Activated CD4-positive, CD25-positive, alpha-beta regulatory T cell (primary cell): ENCODE data around the gene ABHD15.
"Not testable (repeated sequence)": the region's sequence is repeated elsewhere in the genome, so short reads cannot be mapped to it uniquely, and the experiment has no call there.

ENCODE experiments used
- DNase-seq, 4 experiments: peaks; one replicate each; lab custom pipeline; 2025; lab: John Stamatoyannopoulos, UW

ABHD15 gene

GRCh38 chr17:29571486-29571882, 4.6 kb upstream of the ABHD15 start:
- no peak for DNase-seq

GRCh38 chr17:29570521-29570920, 3.7 kb upstream of the ABHD15 start:
- DNase-seq = no peak

- DNase-seq = no peak
Measured at GRCh38 chr17:29569245-29569950, 2.6 kb upstream of the ABHD15 start.

GRCh38 chr17:29568331-29569244, 1.8 kb upstream of the ABHD15 start, which contains the start of gene TP53I13:
Gene TP53I13, plus strand, starts transcription at chr17:29568701. Its CDS starts 58 bp downstream, at chr17:29568759.
- peak; percentile 73 to 81 (median 78) for DNase-seq

GRCh38 chr17:29567554-29568330, 905 bp upstream of the ABHD15 start:
- DNase-seq = peak; percentile 49 to 67 (median 62)

GRCh38 chr17:29567304-29567553, 392 bp upstream of the ABHD15 start:
- DNase-seq = no peak

DNA sequence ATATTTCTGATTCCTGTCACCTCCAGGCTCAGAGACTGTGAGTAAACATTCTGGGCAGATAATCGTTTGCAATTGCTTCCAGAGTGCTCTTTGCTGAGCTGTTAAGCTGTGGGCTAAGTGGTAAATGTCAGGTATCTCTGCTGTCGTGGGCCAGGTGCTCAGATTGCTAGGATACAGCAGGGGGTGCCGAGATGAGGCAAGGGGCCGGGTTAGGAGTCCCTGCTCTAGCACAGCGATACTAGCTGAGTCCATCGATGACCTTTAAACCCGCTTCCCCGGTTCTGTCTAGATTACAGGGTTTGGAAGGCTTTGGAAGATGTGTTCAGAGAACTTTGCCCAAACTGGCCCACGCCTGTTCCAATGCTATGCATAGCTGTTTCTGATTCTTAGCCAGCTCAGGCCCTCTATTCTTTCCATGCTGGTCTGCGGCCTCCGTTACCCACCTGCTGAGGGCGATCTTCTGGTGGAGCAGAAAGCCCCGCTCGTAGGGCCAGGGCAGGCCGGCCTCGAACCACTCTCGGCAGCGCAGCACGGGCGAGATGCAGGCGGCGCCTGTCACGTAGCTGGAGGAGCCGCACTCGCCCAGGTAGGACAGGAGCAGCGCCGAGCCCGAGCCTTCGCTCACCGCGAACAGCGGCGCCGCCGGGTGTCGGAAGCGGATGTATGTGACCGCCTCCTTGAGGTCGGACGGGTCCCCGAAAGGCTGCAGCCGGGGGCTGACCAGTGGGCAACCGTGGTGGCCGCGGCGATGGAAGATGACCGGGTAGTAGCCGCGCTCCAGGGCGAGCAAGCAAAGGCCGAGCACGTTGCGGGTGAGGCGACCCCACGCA, 979 bp downstream of the ABHD15 start:
- peak in 2 of 4 experiments; percentile 35 to 37 for DNase-seq

DNA sequence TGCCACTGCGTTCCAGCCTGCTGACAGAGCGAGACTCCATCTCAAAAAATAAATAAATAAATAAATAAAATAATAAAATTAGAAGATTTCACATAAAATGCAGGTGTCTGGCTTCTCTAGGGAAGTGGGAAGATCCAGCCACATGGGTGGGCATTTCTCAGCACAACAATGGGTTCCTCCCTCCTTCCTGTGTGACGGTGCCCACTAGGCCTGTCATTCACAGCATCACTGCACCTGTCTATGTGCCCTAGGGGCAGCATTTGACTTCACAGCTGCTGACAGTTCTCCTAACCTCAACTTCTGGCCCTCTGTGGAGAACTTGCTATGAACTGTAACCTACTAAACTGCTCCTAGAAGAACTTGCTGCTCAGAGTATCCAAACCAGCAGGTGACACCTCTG, 3.0 kb downstream of the ABHD15 start:
- no peak for DNase-seq

- no peak for DNase-seq
Measured at GRCh38 chr17:29562615-29563014, 4.2 kb downstream of the ABHD15 start.

GRCh38 chr17:29561554-29562517, 5.0 kb downstream of the ABHD15 start:
- DNase-seq = no peak

DNA sequence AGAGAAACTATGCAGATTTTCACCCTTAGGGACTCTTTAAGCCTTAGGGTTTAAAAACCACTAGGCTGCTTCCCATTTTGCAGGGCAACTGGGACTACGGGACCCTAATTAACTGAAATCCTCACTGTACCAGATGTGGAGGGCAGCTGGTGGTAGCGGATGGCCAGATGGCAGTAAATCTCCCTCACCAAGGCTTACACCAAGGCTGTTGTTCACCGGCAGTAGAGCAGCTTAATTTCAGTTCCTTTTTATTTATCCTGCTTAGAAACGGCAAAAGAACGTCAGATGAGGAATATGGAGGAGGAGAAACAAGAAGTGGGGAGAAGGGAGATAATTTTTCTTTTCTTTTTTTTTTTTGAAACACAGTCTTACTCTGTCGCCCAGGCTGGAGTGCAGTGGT, 6.5 kb downstream of the ABHD15 start:
- no peak for DNase-seq

DNA sequence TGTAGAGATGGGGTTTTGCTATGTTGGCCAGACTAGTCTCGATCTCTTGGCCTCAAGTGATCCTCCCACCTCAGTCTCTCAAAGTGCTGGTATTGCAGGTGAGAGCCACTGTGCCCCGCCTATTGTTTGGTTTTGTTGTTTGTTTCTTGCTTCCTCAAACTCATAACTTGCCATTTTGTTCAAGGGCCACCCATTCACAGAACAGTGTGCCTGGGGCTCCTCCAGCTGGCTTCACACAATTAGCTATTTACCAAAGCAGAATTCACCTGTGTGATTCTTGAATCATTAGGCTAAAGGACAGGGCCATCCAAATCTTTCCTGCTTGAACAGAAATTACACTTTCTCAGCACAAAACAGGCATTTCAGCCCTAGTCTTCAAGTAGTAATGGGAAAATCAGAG, 7.2 kb downstream of the ABHD15 start:
- DNase-seq = no peak

GRCh38 chr17:29558139-29558538, 8.7 kb downstream of the ABHD15 start:
- DNase-seq = not testable (repeated sequence)

GRCh38 chr17:29557739-29558116, 9.1 kb downstream of the ABHD15 start:
- DNase-seq = no peak

DNA sequence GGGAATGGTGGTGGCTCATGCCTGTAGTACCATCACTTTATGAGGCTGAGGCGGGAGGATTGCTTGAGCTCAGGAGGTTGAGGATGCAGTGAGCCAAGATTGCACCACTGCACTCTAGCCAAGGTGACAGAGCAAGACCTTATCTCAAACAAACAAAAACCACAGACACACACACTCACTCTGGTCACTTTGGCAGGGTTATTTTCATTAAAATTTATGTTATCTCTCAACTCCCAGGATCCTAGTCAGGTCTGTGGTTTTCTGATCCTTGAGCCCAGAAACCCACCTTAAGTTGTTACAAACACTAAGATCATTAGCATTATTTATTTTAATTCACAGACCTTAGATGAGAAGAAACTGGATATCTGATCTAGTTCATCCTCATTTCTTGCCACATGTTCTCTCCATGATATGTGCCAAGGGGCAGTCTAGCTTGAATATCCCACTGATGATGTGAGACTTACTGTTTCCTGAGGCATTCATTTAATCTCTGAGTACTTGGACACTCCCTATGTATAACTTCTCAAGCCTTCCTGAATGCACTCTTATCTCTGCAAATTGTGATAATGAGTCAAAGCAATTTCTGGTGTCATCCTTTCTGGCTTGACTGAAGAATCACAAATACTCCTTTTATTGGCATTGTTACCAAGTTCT, 9.6 kb downstream of the ABHD15 start:
- DNase-seq = no peak

DNA sequence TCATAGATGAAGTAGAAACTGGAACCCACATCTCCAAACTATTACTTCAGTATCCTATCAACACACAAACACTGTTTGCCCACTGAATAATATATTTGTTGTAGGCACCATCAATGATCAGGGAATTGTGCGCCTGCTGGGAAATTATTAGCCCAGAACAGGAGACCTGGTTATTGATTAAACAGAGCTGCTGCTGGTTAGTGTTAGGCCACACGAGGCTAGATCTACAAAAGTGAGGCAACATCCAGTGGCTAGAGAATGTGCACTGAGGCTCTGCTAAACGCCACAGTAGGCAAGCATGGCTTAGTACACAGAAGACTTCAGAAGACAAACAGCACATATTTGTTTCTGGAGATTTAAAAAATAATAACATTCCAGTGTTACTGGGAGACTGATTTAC, 11.0 kb downstream of the ABHD15 start:
- no peak for DNase-seq

- no peak for DNase-seq
Measured at GRCh38 chr17:29549177-29549923, 17.5 kb downstream of the ABHD15 start.

GRCh38 chr17:29546830-29547229, 20.0 kb downstream of the ABHD15 start:
- DNase-seq = no peak

- no peak for DNase-seq
Measured at GRCh38 chr17:29546085-29546484, 20.8 kb downstream of the ABHD15 start.
